KOPT-K1 (cell line): ENCODE data around the gene ADGRG1.
"Not testable (repeated sequence)": the region's sequence is repeated elsewhere in the genome, so short reads cannot be mapped to it uniquely, and the experiment has no call there.

Experiments used
- H3K27ac ChIP-seq: fragments of 200-600 bp; sonication (generic); 2 replicates; pipeline ENCODE4 v1.5.1; 2016; ENCODE audit warnings: antibody characterized with exemption, mild to moderate bottlenecking, low read depth, low read length; ENCODE audit not compliant: poor library complexity, severe bottlenecking
- H3K36me3 ChIP-seq: fragments of 200-600 bp; sonication (generic); 2 replicates; pipeline ENCODE4 v1.5.1; 2017; ENCODE audit warnings: antibody characterized with exemption, mild to moderate bottlenecking, low read length, moderate library complexity; ENCODE audit not compliant: insufficient read depth
- H3K9me3 ChIP-seq: fragments of 200-600 bp; sonication (generic); 2 replicates; pipeline ENCODE4 v1.5.1; 2017; ENCODE audit warnings: antibody characterized with exemption, low read length, mild to moderate bottlenecking; ENCODE audit not compliant: insufficient read depth, poor library complexity, severe bottlenecking

Gene ADGRG1

DNA sequence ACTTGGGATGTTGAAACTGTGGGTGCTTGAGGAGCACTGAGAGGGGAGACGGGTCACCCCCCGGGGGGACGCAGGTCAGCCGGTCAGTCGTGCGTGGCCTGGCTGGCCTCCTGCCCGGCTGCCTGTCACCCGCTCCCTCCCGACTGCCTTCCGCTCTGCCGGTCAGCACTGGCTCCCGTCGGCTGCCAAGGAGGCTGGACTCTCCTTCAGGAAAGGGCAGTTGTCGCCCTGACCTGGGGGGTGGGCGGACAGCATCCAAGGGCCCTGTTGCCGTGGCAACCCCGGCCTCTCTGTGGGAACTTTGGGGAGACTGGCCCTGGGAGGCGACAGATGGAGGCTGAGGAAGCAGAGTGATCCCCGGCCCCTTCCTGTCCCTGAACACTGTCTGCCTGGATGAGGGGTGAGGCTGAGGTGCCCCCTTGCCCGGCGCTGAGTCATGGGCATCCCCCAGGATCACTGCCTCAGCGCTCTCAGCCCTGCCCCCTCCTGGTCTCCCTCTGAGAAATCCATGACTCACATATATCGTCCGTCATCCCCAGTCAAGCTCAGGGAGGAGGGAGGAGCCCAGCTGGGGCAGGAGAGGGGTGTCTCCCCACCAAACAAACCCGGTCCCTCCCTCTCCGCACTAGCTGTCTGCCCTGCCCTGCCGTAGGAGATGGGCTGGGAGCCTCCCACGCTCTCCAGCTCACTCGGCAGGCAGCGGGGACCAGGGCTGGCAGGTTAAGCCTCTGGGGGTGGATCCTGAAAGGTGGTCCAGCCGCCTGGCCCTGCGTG is at the start of gene ADGRG1:
TSS of gene ADGRG1 (plus strand) at position 623 of the 774 bp plus-strand sequence. CDS start 21,658 bp downstream, outside the sequence.
- Histone ChIP-seq H3K36me3 (no peaks in the 10 kb centered on the region), H3K9me3 (no peaks in the 10 kb centered on the region), H3K27ac (peak within 1 kb of the TSS; percentile 32)

DNA sequence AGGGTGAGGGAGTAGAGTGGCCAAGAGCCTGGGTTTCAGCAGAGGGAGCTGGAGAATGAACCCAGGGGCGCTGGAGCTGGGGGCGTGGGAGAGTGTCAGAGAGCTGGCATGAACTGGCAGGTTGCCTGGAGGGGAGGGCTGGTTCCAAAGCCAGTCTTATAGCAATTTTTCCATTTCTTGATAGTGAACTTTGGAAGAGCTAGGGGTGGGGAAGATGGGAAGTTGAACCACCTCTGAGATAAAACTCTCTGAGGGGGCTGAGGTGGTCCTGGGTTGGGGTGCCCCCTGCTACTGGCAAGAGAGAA is 49.1 kb upstream of the ADGRG1 start:
- Histone ChIP-seq H3K27ac (peak overlapping the region; percentile 81), H3K36me3 (no peaks in the 10 kb centered on the region), H3K9me3 (no peaks in the 10 kb centered on the region)

DNA sequence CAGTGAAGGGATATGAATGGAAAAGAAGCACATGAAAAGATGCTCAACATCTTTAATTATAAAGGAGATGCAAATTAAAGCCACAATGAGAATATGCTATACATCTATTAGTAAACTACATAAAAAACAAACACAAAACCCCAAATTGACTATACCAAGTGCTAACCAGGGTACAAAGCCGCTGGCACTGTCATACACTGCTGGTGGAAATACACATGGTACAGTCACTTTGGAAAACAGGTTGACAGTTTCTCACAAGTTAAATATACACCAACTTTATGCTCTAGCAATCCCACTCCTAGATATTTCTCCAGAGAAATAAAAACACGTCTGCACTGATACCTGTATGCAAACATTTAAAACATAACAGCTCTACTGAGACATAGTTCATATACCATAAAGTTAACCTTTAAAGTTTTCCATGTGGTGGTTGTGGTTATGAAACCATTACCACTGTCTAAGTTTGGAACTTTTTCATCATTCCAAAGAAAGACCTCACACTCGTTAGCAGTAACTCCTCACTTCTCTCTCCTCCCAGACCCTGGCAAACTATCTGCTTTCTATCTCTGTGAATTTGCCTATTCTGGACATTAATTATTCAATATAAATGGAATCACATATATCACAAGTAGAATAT is 43.3 kb upstream of the ADGRG1 start:
- Histone ChIP-seq H3K27ac (no peak overlapping the region), H3K9me3 (no peaks in the 10 kb centered on the region), H3K36me3 (no peaks in the 10 kb centered on the region)

DNA sequence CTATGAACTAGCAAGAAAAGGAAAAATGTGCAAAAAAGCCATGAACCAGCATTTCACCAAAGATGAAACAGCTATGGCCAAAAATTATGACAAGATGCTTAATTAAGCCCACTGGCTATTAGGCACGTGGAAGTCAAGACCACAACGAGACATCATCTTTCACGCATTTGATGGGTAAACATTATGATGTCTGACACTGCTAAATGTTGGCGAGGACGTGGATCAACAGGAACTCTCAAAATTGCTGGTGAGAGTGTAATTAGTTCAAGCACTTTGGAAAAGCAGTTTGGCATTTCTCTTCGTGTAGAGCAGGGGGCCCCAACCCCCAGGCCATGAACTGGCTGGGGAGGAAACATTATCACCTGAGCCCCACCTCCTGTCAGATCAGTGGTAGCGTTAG is 39.6 kb upstream of the ADGRG1 start:
- Histone ChIP-seq H3K36me3 (no peaks in the 10 kb centered on the region), H3K27ac (no peak overlapping the region), H3K9me3 (no peaks in the 10 kb centered on the region)

DNA sequence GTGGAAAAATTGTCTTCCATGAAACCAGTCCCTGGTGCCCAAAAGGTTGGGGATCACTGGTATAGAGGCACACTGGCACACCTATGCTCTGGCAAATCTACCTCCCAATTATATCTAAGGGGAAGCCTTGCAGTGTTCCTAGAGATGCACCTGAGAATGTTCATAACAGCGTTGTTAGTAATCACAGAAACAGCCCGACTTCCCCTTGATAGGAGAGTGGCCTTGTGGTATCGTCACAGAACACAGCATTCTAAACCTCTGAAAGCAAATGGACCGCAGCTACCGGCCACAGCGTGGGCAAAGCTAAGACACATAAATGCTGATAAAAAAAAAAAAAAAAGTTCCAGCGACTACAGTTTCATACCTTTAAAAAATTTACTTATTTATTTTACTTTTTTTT is 39.1 kb upstream of the ADGRG1 start:
- Histone ChIP-seq H3K9me3 (no peaks in the 10 kb centered on the region), H3K36me3 (no peaks in the 10 kb centered on the region), H3K27ac (no peak overlapping the region)

GRCh38 chr16:57590654-57591085 is 37.8 kb upstream of the ADGRG1 start:
- Histone ChIP-seq H3K36me3 (no peaks in the 10 kb centered on the region), H3K27ac (peak overlapping the region; percentile 90), H3K9me3 (peaks cover 3% of the 10 kb centered on the region)

DNA sequence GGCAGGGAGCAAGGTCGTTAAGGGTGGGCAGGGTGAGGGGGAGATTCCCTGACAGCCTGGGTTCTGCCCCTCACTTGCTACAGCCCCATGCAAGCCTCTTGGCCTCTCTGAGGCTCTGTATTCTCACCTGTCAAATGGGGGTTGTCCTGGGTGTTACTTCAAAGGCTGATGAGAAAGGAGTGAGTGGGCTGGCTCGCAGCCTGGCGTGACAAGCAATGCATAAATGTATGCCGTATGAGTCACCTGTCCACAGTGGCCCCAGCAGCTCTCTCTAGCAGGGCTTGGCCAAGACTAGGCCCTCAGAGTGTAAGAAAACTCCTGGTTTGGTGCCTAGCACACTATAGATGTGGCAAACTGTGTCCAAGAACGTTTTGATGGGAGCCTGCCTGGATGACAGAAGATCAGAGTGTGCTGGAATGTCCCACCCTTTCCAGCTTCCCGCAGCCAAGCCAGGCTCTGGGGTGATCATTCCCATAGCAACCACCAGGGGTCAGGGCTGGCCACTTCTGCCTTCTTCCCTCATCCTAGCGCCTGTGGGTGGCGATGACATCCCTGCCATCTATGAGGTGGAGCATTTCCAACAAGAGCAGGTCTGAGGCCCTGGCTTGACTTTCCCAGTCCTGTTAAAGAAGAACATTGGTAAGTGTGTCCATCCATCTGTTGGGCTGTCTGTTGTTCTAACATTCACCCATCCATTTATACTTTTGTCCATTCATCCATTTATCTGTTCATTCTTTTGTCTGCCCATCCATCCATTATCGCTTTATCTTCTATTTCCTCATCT is 37.2 kb upstream of the ADGRG1 start:
- peak overlapping the region; percentile 90 for H3K27ac ChIP-seq
- H3K9me3 ChIP-seq = peaks cover 5% of the 10 kb centered on the region
- no peaks in the 10 kb centered on the region for H3K36me3 ChIP-seq

GRCh38 chr16:57591870-57592485 is 36.5 kb upstream of the ADGRG1 start:
- H3K9me3 ChIP-seq = peaks cover 5% of the 10 kb centered on the region
- H3K36me3 ChIP-seq = no peaks in the 10 kb centered on the region
- H3K27ac ChIP-seq = peak overlapping the region; percentile 90

- H3K27ac ChIP-seq = peak overlapping the region; percentile 90
- peaks cover 5% of the 10 kb centered on the region for H3K9me3 ChIP-seq
- no peaks in the 10 kb centered on the region for H3K36me3 ChIP-seq
Observed at GRCh38 chr16:57592591-57593003, 35.8 kb upstream of the ADGRG1 start.

GRCh38 chr16:57593021-57593420 is 35.4 kb upstream of the ADGRG1 start:
- H3K27ac ChIP-seq = peak overlapping the region; percentile 90
- H3K9me3 ChIP-seq = peaks cover 5% of the 10 kb centered on the region
- no peaks in the 10 kb centered on the region for H3K36me3 ChIP-seq

DNA sequence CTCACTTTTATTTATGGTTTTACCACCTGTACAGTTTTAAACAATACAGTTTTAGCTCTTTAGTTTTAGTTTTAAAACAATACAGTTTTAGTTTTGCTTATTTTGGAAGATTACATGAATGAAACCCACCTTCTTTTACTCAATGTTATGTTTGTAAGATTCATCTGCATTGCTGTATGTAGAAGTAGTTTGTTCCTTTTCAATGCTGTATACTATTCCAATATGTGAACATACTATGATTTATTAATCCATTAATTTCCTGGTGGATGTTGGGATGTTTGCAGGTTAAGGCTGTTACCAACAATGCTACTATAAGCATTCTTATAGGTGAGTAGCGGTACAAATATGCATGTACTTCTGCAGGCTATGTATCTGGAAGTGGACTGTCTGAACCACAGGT is 34.4 kb upstream of the ADGRG1 start:
- Histone ChIP-seq H3K9me3 (peaks cover 5% of the 10 kb centered on the region), H3K36me3 (no peaks in the 10 kb centered on the region), H3K27ac (no peak overlapping the region)

GRCh38 chr16:57594531-57595031 is 33.8 kb upstream of the ADGRG1 start:
- H3K27ac ChIP-seq = peak overlapping the region; percentile 10

GRCh38 chr16:57596234-57596633 is 32.2 kb upstream of the ADGRG1 start:
- not testable (repeated sequence) for H3K36me3 ChIP-seq, H3K27ac ChIP-seq, H3K9me3 ChIP-seq

More at GRCh38 chr16:57594531-57595031, 33.8 kb upstream of the ADGRG1 start:
- peaks cover 5% of the 10 kb centered on the region for H3K9me3 ChIP-seq
- no peaks in the 10 kb centered on the region for H3K36me3 ChIP-seq

GRCh38 chr16:57598437-57598836 is 30.0 kb upstream of the ADGRG1 start:
- Histone ChIP-seq H3K9me3 (peaks cover 5% of the 10 kb centered on the region), H3K27ac (no peak overlapping the region), H3K36me3 (no peaks in the 10 kb centered on the region)
